ENCODE measurements around the gene SNAI3.

GRCh38 chr16:88732961-88733294 lies 46.6 kb upstream of the SNAI3 start:
- TF ChIP-seq POLR2AphosphoS5 (IDR thresholded peaks at IDR 0.05; ENCODE audit: low read depth, low read length) (no peak), CTCF (IDR thresholded peaks at IDR 0.05) (no peak)
